H1 (cell line): ENCODE measurements around the gene YIF1B. TPM values are rescaled to one million over a fixed set of nuclear protein-coding genes. Genes with fewer than 3 reads are reported as not detected.
A peak's percentile ranks its signal among the peaks of the same experiment; 100 is the strongest.

ENCODE experiments used
- CTCF ChIA-PET: fragments of 300-600 bp; sonication (Branson Sonifier 250); formaldehyde crosslinking; loops from one replicate; lab custom pipeline; 2021; ENCODE audit not compliant: partially characterized antibody; lab: Charles Lee
- POLR2A ChIA-PET: fragments of 300-600 bp; sonication (Branson Sonifier 250); formaldehyde crosslinking; loops from one replicate; lab custom pipeline; 2021; ENCODE audit warnings: inconsistent platforms; ENCODE audit not compliant: partially characterized antibody; lab: Charles Lee
- DNase-seq, 2 experiments: peaks; one replicate each; pipeline versions ENCODE4 v3.0.0 to v3.0.0-alpha.2; 2010 to 2022; ENCODE audit warnings: low spot score in 2 of 2, low read depth in 1 of 2, mixed read lengths in 1 of 2
- FAIRE-seq: peaks from 2 replicates; lab custom pipeline; 2011; peaks lifted over from hg19 to GRCh38; lab: Jason Lieb, UNC
- H2AFZ ChIP-seq: 2 replicates; pipeline ENCODE4 v1.8.1; 2012; ENCODE audit warnings: low read length, inconsistent platforms
- H2AK5ac ChIP-seq: 2 replicates; pipeline ENCODE4 v1.6.1; 2013; ENCODE audit warnings: low read depth, low read length
- H2BK120ac ChIP-seq: replicated peaks from 2 replicates; pipeline ENCODE3; 2013; ENCODE audit warnings: low read depth, low read length, inconsistent platforms
- H2BK12ac ChIP-seq: 2 replicates; pipeline ENCODE4 v1.6.1; 2013; ENCODE audit warnings: low read depth, low read length
- H2BK15ac ChIP-seq: 2 replicates; pipeline ENCODE4 v1.6.1; 2013; ENCODE audit warnings: low read length
- H2BK20ac ChIP-seq: 2 replicates; pipeline ENCODE4 v1.6.1; 2013; ENCODE audit warnings: low read length
- H2BK5ac ChIP-seq: 2 replicates; pipeline ENCODE4 v1.6.1; 2013; ENCODE audit warnings: low read depth, low read length
- H3K14ac ChIP-seq: 2 replicates; pipeline ENCODE4 v1.6.1; 2013; ENCODE audit warnings: inconsistent platforms; ENCODE audit not compliant: insufficient read length
- H3K18ac ChIP-seq: 2 replicates; pipeline ENCODE4 v1.6.1; 2013; ENCODE audit warnings: low read length; ENCODE audit errors: extremely low read depth
- H3K23ac ChIP-seq: 2 replicates; pipeline ENCODE4 v1.6.1; 2013; ENCODE audit warnings: inconsistent platforms; ENCODE audit not compliant: insufficient read length
- H3K23me2 ChIP-seq: 2 replicates; pipeline ENCODE4 v1.6.1; 2013; ENCODE audit warnings: low read depth, low read length
- H3K27ac ChIP-seq: 2 replicates; pipeline ENCODE4 v1.6.1; 2011; ENCODE audit warnings: low read depth, low read length, inconsistent platforms
- H3K27me3 ChIP-seq, 4 experiments: replicated peaks in 1 of 4; 1 replicate in 1 of 4; 2 replicates in 3 of 4; pipeline versions ENCODE4 v1.6.1 to v1.8.1; 2011 to 2013; ENCODE audit warnings: low read length in 3 of 4, mild to moderate bottlenecking in 3 of 4, inconsistent platforms in 2 of 4, mixed read lengths in 2 of 4, moderate library complexity in 1 of 4; ENCODE audit not compliant: control insufficient read depth in 3 of 4, insufficient read depth in 3 of 4; ENCODE audit errors: extremely low read depth in 1 of 4
- H3K36me3 ChIP-seq, 4 experiments: 2 replicates each; pipeline versions ENCODE4 v1.6.1 to v1.8.1; 2011 to 2013; ENCODE audit warnings: mild to moderate bottlenecking in 4 of 4, low read length in 3 of 4, moderate library complexity in 2 of 4, control low read depth in 1 of 4, inconsistent platforms in 1 of 4; ENCODE audit not compliant: insufficient read depth in 4 of 4, control insufficient read depth in 2 of 4
- H3K4ac ChIP-seq: replicated peaks from 2 replicates; pipeline ENCODE3; 2013; ENCODE audit warnings: low read length, low read depth, mixed read lengths, inconsistent platforms; ENCODE audit not compliant: insufficient read length
- H3K4me1 ChIP-seq, 4 experiments: replicated peaks in 1 of 4; 1 replicate in 1 of 4; 2 replicates in 3 of 4; pipeline versions ENCODE4 v1.6.1 to v1.8.1; 2011 to 2013; ENCODE audit warnings: low read length in 3 of 4, inconsistent platforms in 2 of 4, mixed read lengths in 1 of 4; ENCODE audit not compliant: insufficient read depth in 4 of 4, control insufficient read depth in 3 of 4
- H3K4me2 ChIP-seq, 2 experiments: 2 replicates each; pipeline versions ENCODE4 v1.6.1 to v1.8.1; 2011 to 2013; ENCODE audit warnings: low read depth in 2 of 2, low read length in 2 of 2, control low read depth in 1 of 2, inconsistent platforms in 1 of 2, mild to moderate bottlenecking in 1 of 2; ENCODE audit not compliant: insufficient read depth in 1 of 2
- H3K4me3 ChIP-seq, 4 experiments: fragments of 200-600, 300-600 bp in 1 of 4; sonication (generic), shearing (Covaris generic), sonication (Bioruptor Twin) in 1 of 4; 2 replicates each; pipeline versions ENCODE4 v1.5.1 to v1.8.1; 2011 to 2016; ENCODE audit warnings: low read length in 4 of 4, low read depth in 3 of 4, control low read depth in 2 of 4, inconsistent platforms in 2 of 4, mild to moderate bottlenecking in 2 of 4, mixed read lengths in 1 of 4, moderate library complexity in 1 of 4; ENCODE audit not compliant: insufficient read depth in 2 of 4; ENCODE audit errors: extremely low read depth in 1 of 4
- H3K56ac ChIP-seq: replicated peaks from 2 replicates; pipeline ENCODE3; 2013; ENCODE audit warnings: low read depth, mild to moderate bottlenecking, mixed read lengths, low read length, inconsistent platforms; ENCODE audit not compliant: insufficient read length
- H3K79me1 ChIP-seq: 2 replicates; pipeline ENCODE4 v1.6.1; 2013; ENCODE audit warnings: low read depth, low read length, control low read depth
- H3K79me2 ChIP-seq, 2 experiments: 2 replicates each; pipeline versions ENCODE4 v1.6.1 to v1.8.1; 2012 to 2013; ENCODE audit warnings: low read length in 2 of 2, mild to moderate bottlenecking in 2 of 2, inconsistent platforms in 1 of 2; ENCODE audit not compliant: insufficient read depth in 2 of 2, control insufficient read depth in 1 of 2
- H3K9ac ChIP-seq, 4 experiments: replicated peaks in 1 of 4; 1 replicate in 1 of 4; 2 replicates in 3 of 4; pipeline versions ENCODE4 v1.6.1 to v1.8.1; 2011 to 2013; ENCODE audit warnings: low read depth in 3 of 4, low read length in 3 of 4, control low read depth in 2 of 4, mild to moderate bottlenecking in 2 of 4, moderate library complexity in 2 of 4, inconsistent platforms in 1 of 4; ENCODE audit errors: extremely low read depth in 1 of 4
- H3K9me3 ChIP-seq, 2 experiments: 2 replicates each; pipeline versions ENCODE4 v1.6.1 to v1.8.1; 2012 to 2013; ENCODE audit warnings: mild to moderate bottlenecking in 2 of 2, moderate library complexity in 2 of 2, control low read depth in 1 of 2, inconsistent platforms in 1 of 2, low read depth in 1 of 2, low read length in 1 of 2, mixed read lengths in 1 of 2; ENCODE audit not compliant: insufficient read depth in 2 of 2
- H4K20me1 ChIP-seq, 2 experiments: replicated peaks in 1 of 2; 2 replicates each; pipeline versions ENCODE3 to v1.8.1; 2011 to 2013; ENCODE audit warnings: inconsistent platforms in 2 of 2, low read length in 2 of 2, mild to moderate bottlenecking in 1 of 2; ENCODE audit not compliant: insufficient read depth in 2 of 2, control insufficient read depth in 1 of 2
- H4K5ac ChIP-seq: 2 replicates; pipeline ENCODE4 v1.6.1; 2013; ENCODE audit warnings: low read length, low read depth, mixed read lengths, inconsistent platforms; ENCODE audit not compliant: insufficient read length
- H4K8ac ChIP-seq: 2 replicates; pipeline ENCODE4 v1.8.0; 2013; ENCODE audit warnings: mild to moderate bottlenecking, moderate library complexity, low read length, inconsistent platforms; ENCODE audit not compliant: insufficient read depth; ENCODE audit errors: extremely low read depth
- H4K91ac ChIP-seq: replicated peaks from 2 replicates; pipeline ENCODE3; 2013; ENCODE audit warnings: low read length, mixed read lengths, inconsistent platforms; ENCODE audit not compliant: insufficient read length
- WGBS, 2 experiments: shearing (Covaris generic) in 1 of 2; methylation state at CpG; one replicate each; pipeline versions ENCODE4 v1.1.6 to v1.1.7; 2013 to 2015; ENCODE audit warnings: low lambda C conversion rate in 2 of 2, mixed read lengths in 2 of 2, inconsistent platforms in 1 of 2, low coverage in 1 of 2, missing lambda C conversion rate in 1 of 2; ENCODE audit not compliant: insufficient replicate concordance in 2 of 2, insufficient coverage in 1 of 2, insufficient read length in 1 of 2; ENCODE audit errors: extremely low coverage in 1 of 2, missing lambda C conversion rate in 1 of 2; 5-methylcytosine and 5-hydroxymethylcytosine counted together
- polyA plus RNA-seq, 7 experiments: library from polyadenylated mRNA; depleted of rRNA in 3 of 7; stranded (reverse) in 5 of 7; unstranded in 2 of 7; fragments of >200 nt in 5 of 7; fragments of 200-250 nt in 2 of 7; gene quantifications; 1 replicate in 5 of 7; 2 replicates in 1 of 7; 4 replicates in 1 of 7; pipeline versions ENCODE4 v1.2.1 to v1.2.3, GENCODE V29; 2011 to 2013; ENCODE audit warnings: missing spikeins in 2 of 7, mixed read lengths in 2 of 7
- total RNA-seq: library from RNA; stranded (reverse); fragmentation: NEBNext Ultra II Directional; extraction: Animal tissue kit (Norgen Biotek cat#: 25700); gene quantifications from 2 replicates; pipeline ENCODE4 v1.2.1, GENCODE V29; 2021
- TF ChIP-seq, protein P1 (sequence below): IDR thresholded peaks from 2 replicates; pipeline ENCODE4 v1.6.1; 2012; ENCODE audit warnings: low read length, inconsistent platforms

The YIF1B gene
- total and polyA plus RNA-seq, 2 of the 8 experiments (the other 6 are each of a cell fraction or from before 2014, with no cell fraction given), result 89.6 to 305 TPM

DNA sequence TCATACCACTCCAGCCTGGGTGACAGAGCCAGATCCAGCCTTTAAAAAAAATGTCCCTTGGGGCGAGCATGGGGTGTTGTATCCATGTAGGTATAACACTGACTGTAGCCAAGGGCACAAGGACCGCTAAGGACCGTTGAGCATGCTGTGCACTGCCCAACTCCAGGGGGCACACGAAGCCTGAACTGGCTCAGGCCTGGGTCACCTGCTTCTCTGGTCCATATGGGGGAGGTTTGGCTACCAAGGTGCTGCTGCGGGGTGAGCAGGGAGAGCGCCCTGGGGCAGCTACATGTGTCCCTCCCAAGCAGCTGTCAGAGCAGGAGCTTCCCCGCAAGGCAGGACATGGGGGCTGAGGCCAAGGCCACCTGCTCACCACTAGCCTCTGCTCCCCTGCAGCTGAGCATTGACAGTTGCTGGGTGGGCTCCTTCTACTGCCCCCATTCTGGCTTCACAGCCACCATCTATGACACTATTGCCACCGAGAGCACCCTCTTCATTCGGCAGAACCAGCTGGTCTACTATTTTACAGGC, 36.2 kb upstream of the YIF1B start:
- no peak overlapping the region for H3K14ac ChIP-seq
- H3K27ac ChIP-seq, result no peak overlapping the region
- no peaks in the 10 kb centered on the region; a peak in 1 of 7 replicates for H3K27me3 ChIP-seq
- H3K23me2 ChIP-seq, result no peaks in the 10 kb centered on the region
- no peak overlapping the region for H4K91ac ChIP-seq
- H3K9ac ChIP-seq, result no peak overlapping the region
- DNase-seq, result no peak
- 0 out of 2 replicates have a peak overlapping the region, but pooled peaks have one; percentile 39 for H2BK12ac ChIP-seq
- peak overlapping the region; percentile 38 for H3K4ac ChIP-seq
- H3K36me3 ChIP-seq, result no peaks in the 10 kb centered on the region
- no peak overlapping the region for H3K23ac ChIP-seq
- no peak for FAIRE-seq
- no peak overlapping the region for H2BK5ac ChIP-seq
- H4K8ac ChIP-seq, result no peak overlapping the region
- H2BK20ac ChIP-seq, result no peak overlapping the region
- no peak overlapping the region for H2AK5ac ChIP-seq
- H2BK15ac ChIP-seq, result no peak overlapping the region
- H3K9me3 ChIP-seq, result no peaks in the 10 kb centered on the region
- no peak overlapping the region for H3K4me3 ChIP-seq
- no peak overlapping the region for H4K5ac ChIP-seq
- no peak overlapping the region for H3K18ac ChIP-seq
- CTCF ChIA-PET, result interaction anchor here (0.7 to 3.8 kb wide), 7 partner anchors 9 to 209 kb away, joined by 3 to 15 read pairs (median 4); no protein-coding TSS in a partner anchor
- WGBS, 2 experiments, result 75% methylated on average over 9 of the region's 9 CpGs; no CpG with 5 or more reads in 1 of the 2 experiments
- no peaks in the 10 kb centered on the region for H3K4me1 ChIP-seq
- no peak overlapping the region for H2BK120ac ChIP-seq
- H3K4me2 ChIP-seq, result no peak overlapping the region
- H4K20me1 ChIP-seq, result no peaks in the 10 kb centered on the region
- H2AFZ ChIP-seq, result no peak overlapping the region
- H3K56ac ChIP-seq, result no peak overlapping the region
- H3K79me1 ChIP-seq, result no peaks in the 10 kb centered on the region
- POLR2A ChIA-PET, result interaction anchor here (0.7 to 1.6 kb wide), 6 partner anchors 9 to 34 kb away, joined by 3 to 6 read pairs (median 4); no protein-coding TSS in a partner anchor
- no peaks in the 10 kb centered on the region for H3K79me2 ChIP-seq
- TF ChIP-seq, protein P1, sequence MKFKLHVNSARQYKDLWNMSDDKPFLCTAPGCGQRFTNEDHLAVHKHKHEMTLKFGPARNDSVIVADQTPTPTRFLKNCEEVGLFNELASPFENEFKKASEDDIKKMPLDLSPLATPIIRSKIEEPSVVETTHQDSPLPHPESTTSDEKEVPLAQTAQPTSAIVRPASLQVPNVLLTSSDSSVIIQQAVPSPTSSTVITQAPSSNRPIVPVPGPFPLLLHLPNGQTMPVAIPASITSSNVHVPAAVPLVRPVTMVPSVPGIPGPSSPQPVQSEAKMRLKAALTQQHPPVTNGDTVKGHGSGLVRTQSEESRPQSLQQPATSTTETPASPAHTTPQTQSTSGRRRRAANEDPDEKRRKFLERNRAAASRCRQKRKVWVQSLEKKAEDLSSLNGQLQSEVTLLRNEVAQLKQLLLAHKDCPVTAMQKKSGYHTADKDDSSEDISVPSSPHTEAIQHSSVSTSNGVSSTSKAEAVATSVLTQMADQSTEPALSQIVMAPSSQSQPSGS, result no peak
